IPS-11a (cell line): Measurements from ENCODE around the gene CDC14B.
"Not testable (repeated sequence)": the region's sequence is repeated elsewhere in the genome, so short reads cannot be mapped to it uniquely, and the experiment has no call there.

ENCODE experiments used
- H3K4me3 ChIP-seq: one replicate; pipeline ENCODE4 v1.5.1; 2013; ENCODE audit warnings: low read depth, low read length, control low read depth

Gene CDC14B

DNA sequence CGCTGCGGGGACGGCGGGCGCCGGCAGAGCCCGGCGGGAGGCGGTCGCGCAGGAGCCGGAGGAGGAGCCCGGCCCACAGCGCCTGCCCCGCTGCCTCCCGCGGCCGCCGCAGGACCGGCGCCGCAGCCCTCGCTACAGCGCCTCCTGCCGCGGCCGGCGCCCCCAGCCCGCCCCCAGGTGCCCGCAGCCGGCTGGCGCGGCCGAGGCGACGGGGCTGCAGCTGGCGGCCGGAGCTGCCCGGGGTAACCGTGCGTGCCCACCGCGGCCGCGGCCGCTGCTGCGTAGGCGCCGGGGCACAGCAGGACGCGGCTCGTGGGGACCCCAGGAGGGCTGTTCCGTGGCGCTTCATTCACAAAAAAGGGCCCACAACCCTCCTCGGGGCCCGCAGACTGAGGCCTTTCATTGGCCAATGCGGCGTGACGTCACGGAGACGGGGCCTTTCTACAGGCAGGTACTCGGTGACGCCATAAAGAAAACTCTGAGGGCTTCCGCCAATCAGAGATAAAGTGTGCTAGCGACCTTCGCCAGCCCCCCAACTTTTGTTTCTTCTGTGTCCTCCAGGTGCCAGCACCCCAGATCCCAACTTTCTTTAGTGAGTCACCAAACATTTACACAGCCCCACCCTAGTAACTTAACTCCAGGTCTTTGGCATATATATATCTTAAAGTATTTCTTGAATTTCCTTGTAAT lies at the start of gene CDC14B:
Gene CDC14B, minus strand, starts transcription at position 353 of the 690 bp plus-strand sequence. CDS start 465 bp downstream, outside the sequence.
- H3K4me3 ChIP-seq: peak within 1 kb of the TSS; percentile 41

- H3K4me3 ChIP-seq: no peak overlapping the region
Measured at GRCh38 chr9:96668868-96669534, 49.4 kb upstream of the CDC14B start.

GRCh38 chr9:96667363-96667728 lies 47.7 kb upstream of the CDC14B start:
- H3K4me3 ChIP-seq: no peak overlapping the region

DNA sequence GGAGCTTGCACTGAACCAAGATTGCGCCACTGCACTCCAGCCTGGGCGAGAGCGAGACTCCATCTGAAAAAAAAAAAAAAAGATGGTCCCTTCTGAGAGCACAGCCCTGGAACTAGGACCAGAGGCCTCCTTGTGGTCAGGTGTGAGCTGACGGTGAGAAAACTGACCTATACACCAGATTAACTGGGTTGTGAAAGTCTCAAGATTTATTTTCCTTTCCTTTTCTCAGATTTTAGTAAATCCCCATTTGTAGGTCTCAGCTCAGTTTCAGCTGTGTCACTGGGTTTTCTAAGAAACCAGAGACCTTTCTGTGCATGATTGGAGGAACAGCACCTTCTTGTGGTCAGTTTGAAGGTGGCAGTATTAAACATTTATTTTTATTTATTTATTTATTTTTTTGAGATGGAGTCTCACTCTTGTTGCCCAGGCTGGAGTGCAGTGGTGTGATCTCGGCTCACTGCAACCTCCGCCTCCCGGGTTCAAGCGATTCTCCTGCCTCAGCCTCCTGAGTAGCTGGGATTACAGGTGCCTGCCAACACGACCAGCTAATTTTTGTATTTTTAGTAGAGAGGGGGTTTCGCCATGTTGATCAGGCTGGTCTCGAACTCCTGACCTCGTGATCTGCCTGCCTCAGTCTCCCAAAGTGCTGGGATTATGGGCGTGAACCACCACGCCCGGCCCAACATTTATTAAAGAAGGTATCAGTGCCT lies 47.2 kb upstream of the CDC14B start:
- not testable (repeated sequence) for H3K4me3 ChIP-seq

GRCh38 chr9:96665789-96666188 lies 46.1 kb upstream of the CDC14B start:
- no peak overlapping the region for H3K4me3 ChIP-seq

DNA sequence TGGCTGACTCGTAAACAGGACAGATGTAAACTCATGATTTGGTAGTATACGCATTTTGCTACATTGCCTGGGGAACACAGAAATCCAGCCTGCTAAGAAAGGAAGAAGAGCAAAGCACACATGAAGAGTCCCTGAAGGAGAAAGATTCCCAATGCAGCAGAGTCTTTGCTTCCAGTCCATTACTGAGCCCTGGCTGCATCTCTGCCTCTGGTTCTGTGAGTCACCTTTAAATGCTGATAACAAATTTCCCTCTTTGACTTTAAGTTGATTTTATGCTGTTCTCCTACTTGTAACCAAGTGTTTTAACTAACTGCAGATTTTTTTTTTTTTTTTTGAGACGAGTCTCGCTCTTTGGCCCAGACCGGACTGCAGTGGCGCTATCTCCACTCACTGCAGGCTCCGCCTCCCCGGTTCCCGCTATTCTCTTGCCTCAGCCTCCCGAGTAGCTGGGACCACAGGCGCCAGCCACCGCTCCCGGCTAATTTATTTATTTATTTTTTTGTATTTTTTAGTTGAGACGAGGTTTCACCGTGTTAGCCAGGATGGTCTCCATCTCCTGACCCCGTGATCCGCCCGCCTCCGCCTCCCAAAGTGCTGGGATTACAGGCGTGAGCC lies 44.0 kb upstream of the CDC14B start:
- H3K4me3 ChIP-seq: no peak overlapping the region

DNA sequence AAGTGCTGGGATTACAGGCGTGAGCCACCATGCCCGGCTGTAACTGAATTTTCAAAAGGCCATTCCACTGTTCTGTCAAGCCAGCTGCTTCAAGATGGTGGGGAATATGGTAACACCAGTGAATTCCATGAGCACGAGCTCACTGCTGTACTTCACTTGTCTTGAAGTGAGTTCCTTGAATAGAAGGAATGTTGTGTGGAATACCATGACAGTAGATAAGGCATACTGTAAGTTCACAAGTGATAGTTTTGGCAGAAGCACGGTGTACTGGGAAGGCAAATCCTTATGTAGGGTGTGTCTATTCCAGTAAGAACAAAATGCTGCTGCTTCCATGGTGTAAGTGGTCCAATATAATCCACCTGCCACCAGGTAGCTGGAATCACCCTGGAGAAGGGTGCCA lies 42.1 kb upstream of the CDC14B start:
- H3K4me3 ChIP-seq: no peak overlapping the region

- H3K4me3 ChIP-seq: no peak overlapping the region
Measured at GRCh38 chr9:96660692-96661248, 41.1 kb upstream of the CDC14B start.

DNA sequence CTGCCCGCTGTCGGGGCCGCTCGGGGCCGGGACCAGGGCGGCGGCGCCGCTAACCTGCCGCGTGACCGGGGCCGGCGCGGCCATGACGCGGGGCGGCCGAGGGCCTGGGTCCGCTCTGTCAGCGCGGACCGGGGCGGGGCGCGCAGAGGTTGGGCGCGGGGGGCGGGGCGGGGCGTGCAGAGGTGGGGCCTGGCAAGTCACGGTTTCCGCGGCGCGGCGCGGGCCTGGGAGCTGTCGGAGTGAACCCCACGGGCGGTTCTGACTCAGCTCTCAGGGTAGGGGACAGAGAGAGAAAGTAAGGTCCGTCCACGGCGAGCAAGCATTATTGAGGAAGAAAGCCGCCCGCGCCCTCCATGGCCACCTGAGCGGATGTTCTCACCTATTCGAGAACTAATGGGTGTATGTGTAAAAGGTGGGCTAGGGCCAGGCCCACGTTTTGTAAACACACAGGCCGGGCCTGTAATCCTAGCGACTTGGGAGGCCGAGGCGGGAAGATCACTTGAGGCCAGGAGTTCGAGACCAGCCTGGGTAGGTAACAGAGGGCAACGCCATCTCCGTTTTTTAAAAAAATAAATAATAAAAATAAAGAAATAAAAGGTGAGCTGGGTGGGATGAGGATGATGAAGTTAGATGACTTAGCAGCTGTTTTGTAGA lies 35.7 kb upstream of the CDC14B start, which contains the start of gene PRXL2C:
Gene PRXL2C, minus strand, starts transcription at position 120 of the 654 bp plus-strand sequence. Its CDS starts 36 bp downstream, at position 84.
- H3K4me3 ChIP-seq: peak within 1 kb of the TSS; percentile 62

GRCh38 chr9:96654450-96655197 lies 35.0 kb upstream of the CDC14B start:
- H3K4me3 ChIP-seq: peak overlapping the region; percentile 56

DNA sequence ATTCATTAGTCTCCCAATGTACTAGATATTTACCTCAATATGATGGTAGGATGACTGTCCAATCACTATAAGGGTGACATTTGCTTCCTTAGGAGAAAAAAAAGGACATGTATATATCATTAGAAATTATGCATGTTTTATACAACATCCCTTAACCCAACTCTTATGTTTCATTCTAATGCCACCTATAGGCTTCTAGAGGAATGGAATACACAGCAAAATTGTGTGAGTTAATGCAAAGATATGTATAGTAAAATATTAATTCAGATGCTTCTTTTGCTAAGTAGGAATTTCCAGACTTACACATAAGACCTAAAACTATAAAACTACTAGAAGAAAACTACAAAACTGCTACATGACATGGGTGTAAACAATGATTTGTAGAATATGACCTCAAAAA lies 32.0 kb upstream of the CDC14B start:
- no peak overlapping the region for H3K4me3 ChIP-seq

GRCh38 chr9:96649620-96650324 lies 30.1 kb upstream of the CDC14B start:
- no peak overlapping the region for H3K4me3 ChIP-seq

GRCh38 chr9:96646081-96646991 lies 26.7 kb upstream of the CDC14B start:
- H3K4me3 ChIP-seq: no peak overlapping the region

DNA sequence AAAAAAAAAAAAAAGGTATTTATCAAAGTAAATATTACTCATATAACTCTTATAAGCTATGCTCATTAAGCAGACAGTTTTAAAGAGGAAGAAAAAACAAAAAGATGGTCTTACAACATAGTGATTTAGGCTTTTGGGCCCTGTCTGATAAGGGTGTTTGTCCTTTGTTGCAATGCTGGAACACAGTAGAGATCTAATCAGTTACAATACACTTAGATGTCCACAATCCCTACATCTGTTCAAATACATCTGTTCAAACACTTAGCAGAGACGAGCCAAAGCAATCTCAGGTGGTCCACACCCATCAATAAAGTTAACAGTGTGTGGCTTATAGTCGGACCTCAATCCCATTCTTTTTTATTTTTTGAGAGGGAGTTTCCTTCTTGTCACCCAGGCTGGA lies 24.5 kb upstream of the CDC14B start:
- no peak overlapping the region for H3K4me3 ChIP-seq

DNA sequence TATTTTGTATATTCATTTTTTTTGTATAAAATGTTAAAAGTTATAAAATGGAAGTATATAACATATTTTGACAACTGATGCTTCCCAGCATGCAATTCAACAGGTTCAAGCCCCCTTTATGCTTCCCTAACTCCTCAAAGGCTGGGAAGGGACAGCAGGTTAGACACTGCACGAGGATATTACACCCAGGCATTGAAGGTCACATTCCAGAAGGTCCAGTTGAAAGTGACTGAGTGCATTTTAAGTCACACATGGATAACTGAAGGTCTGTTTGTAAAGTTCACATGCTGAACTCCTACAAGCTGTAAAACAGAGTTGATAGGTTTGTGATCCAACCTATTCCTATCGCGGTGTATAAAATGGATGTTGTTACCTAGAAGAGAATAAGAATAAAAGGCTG lies 21.9 kb upstream of the CDC14B start:
- no peak overlapping the region for H3K4me3 ChIP-seq

- no peak overlapping the region for H3K4me3 ChIP-seq
Measured at GRCh38 chr9:96638606-96639364, 19.1 kb upstream of the CDC14B start.

GRCh38 chr9:96636368-96636767 lies 16.7 kb upstream of the CDC14B start:
- H3K4me3 ChIP-seq: no peak overlapping the region

- not testable (repeated sequence) for H3K4me3 ChIP-seq
Measured at GRCh38 chr9:96633579-96633978, 13.9 kb upstream of the CDC14B start.
